ENCODE results near the gene MS4A14.
"Not testable (repeated sequence)": the region's sequence is repeated elsewhere in the genome, so short reads cannot be mapped to it uniquely, and the experiment has no call there.

Gene MS4A14

DNA sequence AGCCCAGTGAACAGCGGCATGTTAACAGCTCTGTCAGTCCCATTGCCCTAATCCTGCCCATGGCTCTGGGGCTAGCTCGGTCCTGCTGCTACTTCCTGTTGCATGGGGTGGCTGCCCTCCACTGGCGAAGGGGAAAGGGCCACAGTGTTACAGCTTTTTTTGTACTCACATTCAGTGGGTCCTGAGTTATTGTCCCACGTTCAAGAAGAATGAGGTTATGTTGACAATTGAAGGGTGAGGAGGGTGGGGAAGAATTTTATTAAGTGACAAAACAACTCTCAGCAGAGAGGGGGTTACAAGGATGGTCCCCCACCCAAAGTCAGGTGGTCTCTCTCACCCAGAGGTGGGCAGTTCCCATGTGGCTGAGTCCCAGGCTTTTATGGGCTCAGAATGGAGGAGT is 35.6 kb upstream of the MS4A14 start:
- Histone ChIP-seq H3K36me3 (no peaks in the 10 kb centered on the region), H3K27me3 (no peaks in the 10 kb centered on the region), H3K4me3 (ENCODE audit: low read depth in 1 of 2, low read length in 1 of 2) (no peak overlapping the region), H3K9me3 (peaks cover 7% of the 10 kb centered on the region), H3K4me1 (ENCODE audit: control insufficient read depth in 1 of 2, insufficient read depth in 1 of 2, low read depth in 1 of 2, low read length in 1 of 2) (peaks cover 23 to 33% of the 10 kb centered on the region in 2 experiments), H3K27ac (no peak overlapping the region)
- TF ChIP-seq, protein P1, sequence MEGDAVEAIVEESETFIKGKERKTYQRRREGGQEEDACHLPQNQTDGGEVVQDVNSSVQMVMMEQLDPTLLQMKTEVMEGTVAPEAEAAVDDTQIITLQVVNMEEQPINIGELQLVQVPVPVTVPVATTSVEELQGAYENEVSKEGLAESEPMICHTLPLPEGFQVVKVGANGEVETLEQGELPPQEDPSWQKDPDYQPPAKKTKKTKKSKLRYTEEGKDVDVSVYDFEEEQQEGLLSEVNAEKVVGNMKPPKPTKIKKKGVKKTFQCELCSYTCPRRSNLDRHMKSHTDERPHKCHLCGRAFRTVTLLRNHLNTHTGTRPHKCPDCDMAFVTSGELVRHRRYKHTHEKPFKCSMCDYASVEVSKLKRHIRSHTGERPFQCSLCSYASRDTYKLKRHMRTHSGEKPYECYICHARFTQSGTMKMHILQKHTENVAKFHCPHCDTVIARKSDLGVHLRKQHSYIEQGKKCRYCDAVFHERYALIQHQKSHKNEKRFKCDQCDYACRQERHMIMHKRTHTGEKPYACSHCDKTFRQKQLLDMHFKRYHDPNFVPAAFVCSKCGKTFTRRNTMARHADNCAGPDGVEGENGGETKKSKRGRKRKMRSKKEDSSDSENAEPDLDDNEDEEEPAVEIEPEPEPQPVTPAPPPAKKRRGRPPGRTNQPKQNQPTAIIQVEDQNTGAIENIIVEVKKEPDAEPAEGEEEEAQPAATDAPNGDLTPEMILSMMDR (IDR thresholded peaks at IDR 0.05) = no peak

DNA sequence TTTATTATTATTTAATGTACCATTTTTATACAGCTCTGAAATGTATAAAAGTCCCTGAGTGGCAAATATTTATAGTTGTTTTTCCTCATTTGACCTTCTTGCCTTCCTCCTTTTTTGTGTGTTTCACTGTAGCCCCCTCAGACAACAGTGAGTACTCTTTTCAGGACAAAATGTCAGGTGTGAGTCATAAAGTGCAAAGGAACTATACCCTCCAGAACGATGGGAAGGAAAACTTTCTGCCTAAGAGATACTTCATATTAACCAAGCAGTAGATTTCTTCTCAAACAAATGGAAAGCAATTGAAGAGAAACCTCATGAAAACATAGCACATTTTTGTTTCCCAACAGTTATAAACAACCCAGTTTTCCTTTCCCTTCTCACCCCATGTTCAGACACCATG is 34.0 kb upstream of the MS4A14 start:
- Histone ChIP-seq H3K4me3 (ENCODE audit: low read depth in 1 of 2, low read length in 1 of 2) (no peak overlapping the region), H3K4me1 (ENCODE audit: control insufficient read depth in 1 of 2, insufficient read depth in 1 of 2, low read depth in 1 of 2, low read length in 1 of 2) (peaks cover 23 to 33% of the 10 kb centered on the region in 2 experiments), H3K9me3 (peaks cover 7% of the 10 kb centered on the region), H3K36me3 (no peaks in the 10 kb centered on the region), H3K27ac (no peak overlapping the region), H3K27me3 (no peaks in the 10 kb centered on the region)
- TF ChIP-seq, protein P1 (IDR thresholded peaks at IDR 0.05) = no peak

DNA sequence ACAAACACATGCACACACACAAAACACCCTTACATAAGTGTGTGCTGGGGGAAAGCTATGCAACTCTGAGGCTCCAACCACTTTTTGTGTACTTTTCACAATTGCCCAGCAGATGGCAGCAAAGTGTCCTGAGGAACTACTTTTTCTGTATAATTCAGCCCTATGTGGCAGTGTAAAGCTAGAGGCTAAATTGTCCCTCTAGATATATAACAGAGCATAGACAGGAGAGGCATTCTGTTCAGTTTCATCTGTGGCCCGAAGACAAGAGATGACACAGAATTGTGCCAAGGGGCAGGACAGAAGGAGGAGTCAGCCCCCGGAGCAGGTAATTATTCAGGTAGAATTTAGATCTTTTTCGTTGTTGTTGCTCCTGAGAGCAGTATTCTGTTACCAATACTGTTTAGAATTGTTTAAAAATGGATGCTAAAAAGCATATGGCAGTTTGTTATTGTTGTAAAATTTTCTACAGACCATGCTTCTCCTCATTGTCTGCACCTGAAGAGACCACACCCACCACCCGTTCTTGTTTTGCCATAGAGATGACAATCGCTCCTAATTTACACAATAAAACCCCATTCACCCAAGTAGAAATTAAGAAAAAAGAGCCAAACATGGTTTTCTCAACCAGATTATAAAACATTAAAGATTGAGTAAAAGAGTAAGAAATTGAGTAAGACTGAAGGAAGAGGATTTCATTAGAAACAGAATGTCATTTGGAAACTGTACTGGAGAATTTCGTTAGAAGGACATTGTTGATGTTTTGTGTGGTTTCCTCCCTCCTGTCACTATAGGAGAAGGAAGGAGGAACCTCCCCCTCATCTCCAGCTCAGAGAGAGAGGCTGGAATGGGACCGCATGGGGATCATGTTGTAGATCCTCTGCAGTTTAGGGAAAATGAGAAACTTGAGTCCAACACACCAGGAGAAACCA is 32.5 kb upstream of the MS4A14 start:
- peak overlapping the region; percentile 68 for H3K27ac ChIP-seq
- H3K27me3 ChIP-seq = no peaks in the 10 kb centered on the region
- H3K36me3 ChIP-seq = no peaks in the 10 kb centered on the region
- peak overlapping the region; percentile 1 to 33 for H3K4me3 ChIP-seq (ENCODE audit: low read depth in 1 of 2, low read length in 1 of 2)
- peaks cover 23 to 33% of the 10 kb centered on the region in 2 experiments for H3K4me1 ChIP-seq (ENCODE audit: control insufficient read depth in 1 of 2, insufficient read depth in 1 of 2, low read depth in 1 of 2, low read length in 1 of 2)
- peaks cover 17% of the 10 kb centered on the region for H3K9me3 ChIP-seq
- TF ChIP-seq, protein P1 (IDR thresholded peaks at IDR 0.05) = peak; percentile 66

DNA sequence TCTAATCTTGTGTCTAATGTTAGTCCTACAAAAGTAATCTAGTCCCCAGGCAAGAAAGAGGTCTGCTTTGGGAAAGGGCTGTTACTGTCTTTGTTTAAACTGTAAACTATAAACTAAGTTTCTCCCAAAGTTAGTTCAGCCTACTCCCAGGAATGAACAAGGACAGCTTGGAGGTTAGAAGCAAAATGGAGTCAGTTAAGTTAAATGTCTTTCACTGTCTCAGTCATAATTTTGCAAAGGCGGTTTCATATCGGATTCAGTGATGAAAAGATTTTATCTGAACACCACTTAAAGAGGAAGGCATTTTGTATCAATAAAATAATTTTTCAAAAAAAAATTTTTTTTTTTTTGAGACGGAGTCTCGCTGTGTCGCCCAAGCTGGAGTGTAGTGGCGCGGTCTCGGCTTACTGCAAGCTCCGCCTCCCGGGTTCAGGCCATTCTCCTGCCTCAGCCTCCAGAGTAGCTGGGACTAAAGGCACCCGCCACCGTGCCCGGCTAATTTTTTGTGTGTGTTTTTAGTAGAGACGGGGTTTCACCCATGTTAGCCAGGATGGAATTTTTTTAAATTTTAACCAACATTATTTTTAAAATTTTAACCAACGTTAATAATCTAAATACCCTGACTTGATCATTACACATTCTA is 29.9 kb upstream of the MS4A14 start:
- peaks cover 18% of the 10 kb centered on the region for H3K9me3 ChIP-seq
- H3K27me3 ChIP-seq; H3K4me3 ChIP-seq (ENCODE audit: low read depth in 1 of 2, low read length in 1 of 2); H3K27ac ChIP-seq; H3K36me3 ChIP-seq: not testable (repeated sequence)
- H3K4me1 ChIP-seq (ENCODE audit: control insufficient read depth in 1 of 2, insufficient read depth in 1 of 2, low read depth in 1 of 2, low read length in 1 of 2) = peaks cover 29 to 33% of the 10 kb centered on the region in 2 experiments

DNA sequence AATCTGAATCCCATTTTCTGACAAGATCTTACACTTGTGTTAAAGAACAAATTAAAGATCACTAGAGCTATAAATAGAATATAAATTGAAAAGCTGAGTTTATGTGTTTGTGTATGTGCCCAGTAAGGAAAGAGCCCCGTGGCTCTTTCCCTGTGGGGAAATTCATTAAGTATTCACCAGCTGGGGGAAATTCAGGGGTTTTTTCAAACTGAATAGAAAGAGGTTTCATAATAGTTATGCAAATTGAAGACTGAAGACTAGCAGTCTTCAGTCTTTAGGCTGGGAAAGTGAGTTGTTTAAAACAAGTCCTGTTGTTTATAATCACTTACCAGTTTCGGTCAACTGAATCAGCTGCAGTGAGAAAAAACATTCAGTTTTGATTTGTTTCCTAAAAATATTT is 29.2 kb upstream of the MS4A14 start:
- Histone ChIP-seq H3K4me1 (ENCODE audit: control insufficient read depth in 1 of 2, insufficient read depth in 1 of 2, low read depth in 1 of 2, low read length in 1 of 2) (peaks cover 29 to 36% of the 10 kb centered on the region in 2 experiments), H3K4me3 (ENCODE audit: low read depth in 1 of 2, low read length in 1 of 2) (no peak overlapping the region), H3K27me3 (no peaks in the 10 kb centered on the region), H3K27ac (no peak overlapping the region), H3K36me3 (no peaks in the 10 kb centered on the region), H3K9me3 (peaks cover 18% of the 10 kb centered on the region)
- TF ChIP-seq, protein P1 (IDR thresholded peaks at IDR 0.05) = no peak

DNA sequence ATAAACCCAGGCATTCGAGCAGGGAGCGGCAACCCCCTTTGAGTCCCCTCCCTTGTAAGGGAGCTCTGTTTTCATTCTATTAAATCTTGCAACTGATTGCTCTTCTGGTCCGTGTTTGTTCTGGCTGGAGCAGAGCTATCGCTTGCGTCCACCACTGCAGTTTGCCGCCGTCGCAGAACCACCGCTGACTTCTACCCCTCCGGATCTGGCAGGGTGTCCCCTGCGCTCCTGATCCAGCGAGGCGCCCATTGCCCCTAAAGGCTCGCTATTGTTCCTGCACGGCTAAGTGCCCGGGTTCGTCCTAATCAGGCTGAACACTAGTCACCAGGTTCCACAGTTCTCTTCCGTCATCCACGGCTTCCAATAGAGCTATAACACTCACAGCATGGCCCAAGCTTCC is 28.4 kb upstream of the MS4A14 start:
- H3K9me3 ChIP-seq = peaks cover 18% of the 10 kb centered on the region
- TF ChIP-seq, protein P1 (IDR thresholded peaks at IDR 0.05) = no peak
- peaks cover 27 to 31% of the 10 kb centered on the region in 2 experiments for H3K4me1 ChIP-seq (ENCODE audit: control insufficient read depth in 1 of 2, insufficient read depth in 1 of 2, low read depth in 1 of 2, low read length in 1 of 2)
- H3K27me3 ChIP-seq = no peaks in the 10 kb centered on the region
- no peak overlapping the region for H3K27ac ChIP-seq
- H3K36me3 ChIP-seq = no peaks in the 10 kb centered on the region
- no peak overlapping the region for H3K4me3 ChIP-seq (ENCODE audit: low read depth in 1 of 2, low read length in 1 of 2)
